Measurements from ENCODE around the gene KLRB1. TPM values are rescaled to one million over a fixed set of nuclear protein-coding genes. Genes with fewer than 3 reads are reported as not detected.

Gene KLRB1
- total RNA-seq, 1 experiment from 2014 or later: not detected

Other genes starting within 250 kb of the KLRB1 start
- gene CLEC2D, start 61.8 kb upstream of the KLRB1 start, total RNA-seq (2014; rRNA removed; shearing (Covaris generic)): 3.4 and 6.9 TPM in 2 replicates
- gene CLECL1, start 125.2 kb upstream of the KLRB1 start, total RNA-seq (2014; rRNA removed; shearing (Covaris generic)): not detected in 2 replicates
- 0.13 and 0.25 TPM in 2 replicates for gene CD69, start 153.0 kb upstream of the KLRB1 start, total RNA-seq (2014; rRNA removed; shearing (Covaris generic))
- not detected in 2 replicates for gene KLRF1, start 219.6 kb upstream of the KLRB1 start, total RNA-seq (2014; rRNA removed; shearing (Covaris generic))